H9 (cell line): ENCODE data around the gene SCRN3. TPM values are rescaled to one million over a fixed set of nuclear protein-coding genes. Genes with fewer than 3 reads are reported as not detected.
A peak's percentile ranks its signal among the peaks of the same experiment; 100 is the strongest.

ENCODE experiments used
- DNase-seq: peaks from one replicate; pipeline ENCODE4 v3.0.0-alpha.2; 2017
- H2AFZ ChIP-seq: one replicate; pipeline ENCODE4 v1.6.1; 2013; ENCODE audit warnings: mild to moderate bottlenecking, low read length, control low read depth, moderate library complexity
- H2AK5ac ChIP-seq: 2 replicates; pipeline ENCODE4 v1.6.1; 2013; ENCODE audit warnings: low read length, control low read depth, mixed read lengths; ENCODE audit not compliant: insufficient read length
- H2BK120ac ChIP-seq: one replicate; pipeline ENCODE4 v1.6.1; 2013; ENCODE audit warnings: low read depth, mild to moderate bottlenecking, low read length, control low read depth, inconsistent platforms; ENCODE audit not compliant: poor library complexity, severe bottlenecking
- H2BK12ac ChIP-seq: 2 replicates; pipeline ENCODE4 v1.6.1; 2013; ENCODE audit warnings: low read length, control low read depth, mixed read lengths, low read depth; ENCODE audit not compliant: insufficient read length
- H2BK15ac ChIP-seq: 2 replicates; pipeline ENCODE4 v1.6.1; 2013; ENCODE audit warnings: low read depth, low read length, control low read depth
- H2BK20ac ChIP-seq: one replicate; pipeline ENCODE4 v1.6.1; 2013; ENCODE audit warnings: low read depth, mild to moderate bottlenecking, low read length, control low read depth, inconsistent platforms; ENCODE audit not compliant: poor library complexity, severe bottlenecking
- H2BK5ac ChIP-seq: 2 replicates; pipeline ENCODE4 v1.6.1; 2013; ENCODE audit warnings: low read length, control low read depth, mixed read lengths; ENCODE audit not compliant: insufficient read length
- H3K14ac ChIP-seq: 2 replicates; pipeline ENCODE4 v1.6.1; 2013; ENCODE audit warnings: low read length, control low read depth; ENCODE audit not compliant: insufficient read depth
- H3K18ac ChIP-seq: 2 replicates; pipeline ENCODE4 v1.6.1; 2013; ENCODE audit warnings: low read depth, mild to moderate bottlenecking, mixed read lengths, low read length, control low read depth; ENCODE audit not compliant: insufficient read length
- H3K23ac ChIP-seq: 2 replicates; pipeline ENCODE4 v1.6.1; 2013; ENCODE audit warnings: low read length, control low read depth, mixed read lengths, low read depth; ENCODE audit not compliant: insufficient read length
- H3K23me2 ChIP-seq: 2 replicates; pipeline ENCODE4 v1.6.1; 2013; ENCODE audit warnings: low read depth, mild to moderate bottlenecking, mixed read lengths, low read length, control low read depth; ENCODE audit not compliant: insufficient read length, poor library complexity, severe bottlenecking
- H3K27ac ChIP-seq: 2 replicates; pipeline ENCODE4 v1.5.1; 2013; ENCODE audit warnings: low read length, control low read depth, mixed read lengths, low read depth; ENCODE audit not compliant: insufficient read length
- H3K27me3 ChIP-seq: 2 replicates; pipeline ENCODE4 v1.6.1; 2013; ENCODE audit warnings: low read length, control low read depth, inconsistent platforms; ENCODE audit not compliant: insufficient read depth
- H3K4ac ChIP-seq: 2 replicates; pipeline ENCODE4 v1.6.1; 2013; ENCODE audit warnings: low read depth, mild to moderate bottlenecking, control low read depth, inconsistent platforms, low read length, moderate library complexity
- H3K4me1 ChIP-seq: 2 replicates; pipeline ENCODE4 v1.6.1; 2013; ENCODE audit warnings: low read length, control low read depth, inconsistent platforms; ENCODE audit not compliant: insufficient read depth
- H3K4me2 ChIP-seq: 2 replicates; pipeline ENCODE4 v1.6.1; 2013; ENCODE audit warnings: low read length, control low read depth, mixed read lengths; ENCODE audit not compliant: insufficient read length, insufficient read depth
- H3K56ac ChIP-seq: 2 replicates; pipeline ENCODE4 v1.6.1; 2013; ENCODE audit warnings: low read depth, mild to moderate bottlenecking, mixed read lengths, low read length, control low read depth; ENCODE audit not compliant: insufficient read length
- H3K79me1 ChIP-seq: 2 replicates; pipeline ENCODE4 v1.6.1; 2013; ENCODE audit warnings: low read depth, mild to moderate bottlenecking, moderate library complexity, low read length, control low read depth, inconsistent platforms; ENCODE audit not compliant: insufficient read depth, poor library complexity, severe bottlenecking
- H3K79me2 ChIP-seq: 2 replicates; pipeline ENCODE4 v1.6.1; 2013; ENCODE audit warnings: low read length, control low read depth, inconsistent platforms; ENCODE audit not compliant: insufficient read depth
- H3K9ac ChIP-seq: 2 replicates; pipeline ENCODE4 v1.6.1; 2013; ENCODE audit warnings: low read length, control low read depth, mixed read lengths; ENCODE audit not compliant: insufficient read length; ENCODE audit errors: extremely low read depth
- H3K9me3 ChIP-seq: one replicate; pipeline ENCODE4 v1.6.1; 2013; ENCODE audit warnings: low read depth, low read length, inconsistent platforms; ENCODE audit not compliant: control insufficient read depth
- H3T11ph ChIP-seq: one replicate; pipeline ENCODE4 v1.6.1; 2013; ENCODE audit warnings: mild to moderate bottlenecking, low read length, control low read depth, inconsistent platforms
- H4K20me1 ChIP-seq: one replicate; pipeline ENCODE4 v1.6.1; 2013; ENCODE audit not compliant: control insufficient read depth, insufficient read length, insufficient read depth
- H4K5ac ChIP-seq: 2 replicates; pipeline ENCODE4 v1.6.1; 2013; ENCODE audit warnings: low read depth, mild to moderate bottlenecking, mixed read lengths, low read length, control low read depth; ENCODE audit not compliant: insufficient read length
- H4K8ac ChIP-seq: replicated peaks from 2 replicates; pipeline ENCODE4 v1.6.1; 2013; ENCODE audit warnings: low read length, control low read depth, mixed read lengths, low read depth; ENCODE audit not compliant: insufficient read length
- H4K91ac ChIP-seq: 2 replicates; pipeline ENCODE4 v1.6.1; 2013; ENCODE audit warnings: low read depth, mild to moderate bottlenecking, moderate library complexity, mixed read lengths, low read length, control low read depth; ENCODE audit not compliant: insufficient read length
- H3K27ac Mint-ChIP-seq, 3 experiments: 2 replicates in 2 of 3; 3 replicates in 1 of 3; pipeline ENCODE4 v1.8.0; 2020 to 2021; ENCODE audit warnings: mixed read lengths in 3 of 3, mild to moderate bottlenecking in 1 of 3, moderate library complexity in 1 of 3
- H3K27me3 Mint-ChIP-seq: 2 replicates; pipeline ENCODE4 v1.8.0; 2021; ENCODE audit warnings: low read depth, mild to moderate bottlenecking, moderate library complexity, mixed read lengths
- H3K36me3 Mint-ChIP-seq, 3 experiments: 2 replicates in 2 of 3; 3 replicates in 1 of 3; pipeline ENCODE4 v1.8.0; 2020 to 2021; ENCODE audit warnings: low read depth in 3 of 3, mixed read lengths in 3 of 3; ENCODE audit not compliant: insufficient read depth in 1 of 3
- H3K4me1 Mint-ChIP-seq, 2 experiments: 2 replicates each; pipeline ENCODE4 v1.8.0; 2020; ENCODE audit warnings: mixed read lengths in 2 of 2
- H3K4me3 Mint-ChIP-seq, 2 experiments: 2 replicates in 1 of 2; 3 replicates in 1 of 2; pipeline ENCODE4 v1.8.0; 2020 to 2021; ENCODE audit warnings: mild to moderate bottlenecking in 2 of 2, mixed read lengths in 2 of 2, moderate library complexity in 1 of 2
- H3K9me3 Mint-ChIP-seq, 2 experiments: 2 replicates in 1 of 2; 3 replicates in 1 of 2; pipeline ENCODE4 v1.8.0; 2020; ENCODE audit warnings: mild to moderate bottlenecking in 2 of 2, mixed read lengths in 2 of 2, moderate library complexity in 1 of 2
- WGBS: extraction: QIAGEN DNeasy Blood & Tissue Kit; methylation state at CpG from one replicate; pipeline ENCODE4 v1.1.7; 2013; ENCODE audit warnings: missing lambda C conversion rate, low lambda C conversion rate, mixed read lengths; ENCODE audit not compliant: insufficient read length; ENCODE audit errors: extremely low coverage; 5-methylcytosine and 5-hydroxymethylcytosine counted together
- total RNA-seq: library from RNA; stranded (reverse); gene quantifications from 2 replicates; pipeline ENCODE4 v1.2.1, GENCODE V29; 2021
- TF ChIP-seq, protein P1 (sequence below): fragments of 200-600 bp; sonication (generic); conservative IDR thresholded peaks from 3 replicates; pipeline ENCODE4 v1.8.0; 2021; ENCODE audit warnings: antibody characterized with exemption, mild to moderate bottlenecking

The SCRN3 gene
- total RNA-seq, 1 experiment from 2014 or later, result 8.7 TPM

DNA sequence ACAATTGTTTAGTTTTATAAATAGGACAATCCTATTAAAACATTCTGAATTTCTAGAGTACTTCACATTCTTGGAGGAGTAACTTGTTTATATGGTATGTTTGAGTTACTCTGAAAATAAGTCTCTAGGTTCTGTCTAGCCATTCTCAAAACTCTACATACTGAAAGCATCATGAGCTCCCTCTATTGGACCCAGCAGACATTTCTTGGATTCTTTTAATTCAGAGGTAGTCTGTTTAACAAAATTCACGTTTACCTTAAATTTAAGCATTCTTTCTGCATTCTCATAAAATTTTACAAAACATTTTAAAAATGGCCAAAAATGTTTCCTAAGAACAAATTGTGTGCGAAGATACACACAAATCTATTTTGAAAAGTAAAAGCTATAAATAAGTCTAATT lies 45.5 kb upstream of the SCRN3 start:
- Histone ChIP-seq H2BK20ac (no peak overlapping the region), H2BK5ac (no peak overlapping the region), H4K91ac (no peak overlapping the region), H3K79me2 (no peaks in the 10 kb centered on the region), H3T11ph (no peak overlapping the region), H3K4me2 (no peak overlapping the region), H4K8ac (no peak overlapping the region), H3K23ac (no peak overlapping the region), H3K56ac (no peak overlapping the region), H2AK5ac (no peak overlapping the region), H3K79me1 (no peaks in the 10 kb centered on the region), H2BK12ac (no peak overlapping the region), H3K4me1 (no peaks in the 10 kb centered on the region), H3K23me2 (no peaks in the 10 kb centered on the region), H2AFZ (no peak overlapping the region), H3K9me3 (no peaks in the 10 kb centered on the region), H3K27me3 (no peaks in the 10 kb centered on the region; the same call in 1 of the 2 replicates), H4K5ac (no peak overlapping the region), H3K4ac (no peak overlapping the region), H3K14ac (no peak overlapping the region), H2BK15ac (no peak overlapping the region), H3K9ac (no peak overlapping the region), H3K18ac (no peak overlapping the region), H2BK120ac (no peak overlapping the region), H4K20me1 (no peaks in the 10 kb centered on the region), H3K27ac (no peak overlapping the region)
- Mint-ChIP-seq H3K4me1 (peaks cover 9 to 10% of the 10 kb centered on the region in 2 experiments), H3K4me3 (no peak overlapping the region), H3K9me3 (no peaks in the 10 kb centered on the region), H3K36me3 (peaks cover 4 to 14% (median 14%) of the 10 kb centered on the region in 3 experiments; a peak in 5 of 7 replicates), H3K27ac (no peak overlapping the region), H3K27me3 (peaks cover 10% of the 10 kb centered on the region)
- DNase-seq, result no peak
- no CpG with 5 or more reads among the region's 2 CpGs for WGBS
- TF ChIP-seq, protein P1, sequence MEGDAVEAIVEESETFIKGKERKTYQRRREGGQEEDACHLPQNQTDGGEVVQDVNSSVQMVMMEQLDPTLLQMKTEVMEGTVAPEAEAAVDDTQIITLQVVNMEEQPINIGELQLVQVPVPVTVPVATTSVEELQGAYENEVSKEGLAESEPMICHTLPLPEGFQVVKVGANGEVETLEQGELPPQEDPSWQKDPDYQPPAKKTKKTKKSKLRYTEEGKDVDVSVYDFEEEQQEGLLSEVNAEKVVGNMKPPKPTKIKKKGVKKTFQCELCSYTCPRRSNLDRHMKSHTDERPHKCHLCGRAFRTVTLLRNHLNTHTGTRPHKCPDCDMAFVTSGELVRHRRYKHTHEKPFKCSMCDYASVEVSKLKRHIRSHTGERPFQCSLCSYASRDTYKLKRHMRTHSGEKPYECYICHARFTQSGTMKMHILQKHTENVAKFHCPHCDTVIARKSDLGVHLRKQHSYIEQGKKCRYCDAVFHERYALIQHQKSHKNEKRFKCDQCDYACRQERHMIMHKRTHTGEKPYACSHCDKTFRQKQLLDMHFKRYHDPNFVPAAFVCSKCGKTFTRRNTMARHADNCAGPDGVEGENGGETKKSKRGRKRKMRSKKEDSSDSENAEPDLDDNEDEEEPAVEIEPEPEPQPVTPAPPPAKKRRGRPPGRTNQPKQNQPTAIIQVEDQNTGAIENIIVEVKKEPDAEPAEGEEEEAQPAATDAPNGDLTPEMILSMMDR, result peak; percentile 67
